ENCODE results near the gene PTGFRN. TPM values are rescaled to one million over a fixed set of nuclear protein-coding genes. Genes with fewer than 3 reads are reported as not detected.

PTGFRN gene
- total and polyA plus RNA-seq, 2 of the 13 experiments (the other 11 are each of a cell fraction or from before 2014, with no cell fraction given): 3.3 to 11.3 TPM

Small RNA genes within 50 kb of the gene (small RNA-seq; reads per million reads assigned to genes)
- 0 reads per million in 3 experiments for gene RNA5SP55 (ENCODE audit: insufficient read depth in 2 of 3, insufficient read length in 3 of 3, low read depth in 2 of 3, low replicate concordance in 1 of 3)

Other genes with a start within 250 kb of the PTGFRN start
- 0.03 and 0.11 TPM in 2 replicates for gene IGSF3, start 242.2 kb upstream of the PTGFRN start, total RNA-seq (2016; rRNA removed; fragmentation: Illumina TruSeq; extraction: Trizol)
- gene IGSF3, start 242.2 kb upstream of the PTGFRN start, polyA plus RNA-seq (2011; rRNA removed): 0.16 and 0.18 TPM in 2 replicates
- gene CD2, start 155.5 kb upstream of the PTGFRN start, total RNA-seq (2016; rRNA removed; fragmentation: Illumina TruSeq; extraction: Trizol): not detected in 2 replicates
- gene CD2, start 155.5 kb upstream of the PTGFRN start, polyA plus RNA-seq (2011; rRNA removed): not detected in 2 replicates
- gene CD101, start 91.8 kb downstream of the PTGFRN start, total RNA-seq (2016; rRNA removed; fragmentation: Illumina TruSeq; extraction: Trizol): 0.09 TPM in 1 of 2 replicates, not detected in the other
- 0.05 TPM in 1 of 2 replicates, not detected in the other for gene CD101, start 91.8 kb downstream of the PTGFRN start, polyA plus RNA-seq (2011; rRNA removed)
- gene TTF2, start 150.4 kb downstream of the PTGFRN start, total RNA-seq (2016; rRNA removed; fragmentation: Illumina TruSeq; extraction: Trizol): 48.9 and 58.0 TPM in 2 replicates
- 12.7 and 12.8 TPM in 2 replicates for gene TTF2, start 150.4 kb downstream of the PTGFRN start, polyA plus RNA-seq (2011; rRNA removed)
- gene TRIM45, start 211.8 kb downstream of the PTGFRN start, total RNA-seq (2016; rRNA removed; fragmentation: Illumina TruSeq; extraction: Trizol): 1.5 and 1.9 TPM in 2 replicates
- 2.3 and 2.8 TPM in 2 replicates for gene TRIM45, start 211.8 kb downstream of the PTGFRN start, polyA plus RNA-seq (2011; rRNA removed)

Measured in HepG2 (cell line).